B cell (primary cell): ENCODE measurements around the gene PLPP7. TPM values are rescaled to one million over a fixed set of nuclear protein-coding genes. Genes with fewer than 3 reads are reported as not detected.

Experiments used
- ATAC-seq: fragments of 200-7000 bp; cut with Tn5 transposase; one replicate; pipeline ENCODE4 v1.10.0; 2021; ENCODE audit warnings: low read depth, mild to moderate bottlenecking, moderate number of reproducible peaks, moderate library complexity
- CTCF ChIA-PET: fragments of 350-600 bp; sonication (Branson Sonifier 250); formaldehyde crosslinking; loops from one replicate; lab custom pipeline; 2021; ENCODE audit warnings: antibody characterized with exemption, inconsistent platforms; lab: Charles Lee
- POLR2A ChIA-PET: fragments of 350-600 bp; sonication (Branson Sonifier 250); formaldehyde crosslinking; loops from one replicate; lab custom pipeline; 2021; ENCODE audit warnings: antibody characterized with exemption; lab: Charles Lee
- DNase-seq: peaks from one replicate; pipeline ENCODE4 v3.0.0; 2013
- H2AFZ ChIP-seq: 2 replicates; pipeline ENCODE4 v1.6.1; 2012; ENCODE audit warnings: mild to moderate bottlenecking, low read depth, low read length; ENCODE audit not compliant: insufficient read depth, poor library complexity, severe bottlenecking
- H3K27ac ChIP-seq, 2 donors: 1 replicate in 1 of 2; 2 replicates in 1 of 2; pipeline ENCODE4 v1.5.1; 2012 to 2013; ENCODE audit warnings: low read length in 2 of 2, mild to moderate bottlenecking in 2 of 2, moderate library complexity in 1 of 2
- H3K27me3 ChIP-seq, 4 experiments: fragments of 200-600 bp in 1 of 4; sonication (generic) in 1 of 4; replicated peaks in 1 of 4; 1 replicate in 2 of 4; 2 replicates in 2 of 4; pipeline versions ENCODE4 v1.6.1 to v1.7.0; 2013 to 2016; ENCODE audit warnings: low read length in 3 of 4, mild to moderate bottlenecking in 2 of 4, mixed read lengths in 1 of 4, moderate library complexity in 1 of 4; ENCODE audit not compliant: insufficient read depth in 4 of 4, control insufficient read depth in 3 of 4; ENCODE audit errors: control extremely low read depth in 1 of 4
- H3K36me3 ChIP-seq, 2 experiments: replicated peaks in 1 of 2; 1 replicate in 1 of 2; 2 replicates in 1 of 2; pipeline versions ENCODE4 v1.6.1 to v1.7.1; 2013; ENCODE audit warnings: low read length in 1 of 2; ENCODE audit not compliant: insufficient read depth in 2 of 2, control insufficient read depth in 1 of 2; ENCODE audit errors: control extremely low read depth in 1 of 2, extremely low read depth in 1 of 2
- H3K4me1 ChIP-seq, 2 donors: fragments of 200-600 bp in 1 of 2; sonication (generic) in 1 of 2; 1 replicate in 1 of 2; 2 replicates in 1 of 2; pipeline versions ENCODE4 v1.5.1 to v1.6.1; 2013 to 2017; ENCODE audit warnings: low read length in 2 of 2; ENCODE audit not compliant: control insufficient read depth in 2 of 2, insufficient read depth in 2 of 2
- H3K4me2 ChIP-seq: replicated peaks from 2 replicates; pipeline ENCODE3; 2012; ENCODE audit warnings: mild to moderate bottlenecking, low read depth, low read length; ENCODE audit not compliant: poor library complexity, severe bottlenecking
- H3K4me3 ChIP-seq, 5 experiments: fragments of 200-600 bp in 1 of 5; sonication (generic) in 1 of 5; 1 replicate in 3 of 5; 2 replicates in 2 of 5; pipeline versions ENCODE4 v1.5.1 to v1.7.0; 2011 to 2016; ENCODE audit warnings: low read length in 4 of 5, mild to moderate bottlenecking in 4 of 5, low read depth in 2 of 5, control low read depth in 1 of 5, moderate library complexity in 1 of 5; ENCODE audit not compliant: insufficient read depth in 1 of 5; ENCODE audit errors: control extremely low read depth in 1 of 5, extremely low read depth in 1 of 5
- H3K79me2 ChIP-seq: fragments of 200-600 bp; sonication (generic); one replicate; pipeline ENCODE4 v1.6.0; 2016; ENCODE audit warnings: low read length; ENCODE audit not compliant: control insufficient read depth, insufficient read depth
- H3K9ac ChIP-seq: fragments of 200-600 bp; sonication (generic); 2 replicates; pipeline ENCODE4 v1.6.1; 2017; ENCODE audit warnings: mild to moderate bottlenecking, low read length, moderate library complexity
- H3K9me3 ChIP-seq, 3 donors: one replicate each; pipeline versions ENCODE4 v1.6.1 to v1.7.1; 2013; ENCODE audit warnings: low read length in 2 of 3; ENCODE audit not compliant: control insufficient read depth in 2 of 3, insufficient read depth in 1 of 3; ENCODE audit errors: control extremely low read depth in 1 of 3
- H4K20me1 ChIP-seq: 2 replicates; pipeline ENCODE4 v1.6.0; 2012; ENCODE audit warnings: mild to moderate bottlenecking, low read length; ENCODE audit not compliant: insufficient read depth, control insufficient read depth, poor library complexity, severe bottlenecking
- H3K27ac Mint-ChIP-seq: one replicate; pipeline ENCODE4 v1.8.0; 2021; ENCODE audit warnings: mixed read lengths
- H3K27me3 Mint-ChIP-seq: one replicate; pipeline ENCODE4 v1.8.0; 2021; ENCODE audit warnings: mixed read lengths
- H3K4me1 Mint-ChIP-seq: one replicate; pipeline ENCODE4 v1.8.0; 2021; ENCODE audit warnings: mixed read lengths
- H3K4me3 Mint-ChIP-seq: one replicate; pipeline ENCODE4 v1.8.0; 2021; ENCODE audit warnings: mixed read lengths
- H3K9me3 Mint-ChIP-seq: one replicate; pipeline ENCODE4 v1.8.0; 2022; ENCODE audit warnings: mixed read lengths; ENCODE audit not compliant: insufficient read depth
- EZH2 ChIP-seq: IDR thresholded peaks from 2 replicates; pipeline ENCODE4 v1.6.1; 2012; ENCODE audit warnings: borderline replicate concordance, low read depth, mild to moderate bottlenecking, moderate library complexity, low read length; ENCODE audit not compliant: insufficient read depth, poor library complexity, severe bottlenecking
- WGBS: methylation state at CpG from one replicate; pipeline ENCODE4 v1.1.5; 2013; ENCODE audit warnings: missing lambda C conversion rate; ENCODE audit not compliant: insufficient coverage; 5-methylcytosine and 5-hydroxymethylcytosine counted together
- intact Hi-C: fragments of 100-400 bp; cut with micrococcal nuclease; formaldehyde crosslinking; loops from one replicate; pipeline ENCODE4 v1.10.0; 2022
- polyA plus RNA-seq: library from polyadenylated mRNA; depleted of rRNA; stranded (reverse); fragments of >200 nt; gene quantifications from 2 replicates; pipeline ENCODE4 v1.2.3, GENCODE V29; 2012
- total RNA-seq, 2 donors: library from RNA; stranded (reverse); fragments of 120-200 nt in 1 of 2; gene quantifications; 1 replicate in 1 of 2; 2 replicates in 1 of 2; pipeline versions ENCODE4 v1.2.3 to v1.2.4, GENCODE V29; 2013 to 2022
- TF ChIP-seq, protein P1 (sequence below): fragments of 200-600 bp; IDR thresholded peaks from one replicate; pipeline ENCODE4 v1.8.0; 2022; ENCODE audit warnings: antibody characterized with exemption, mild to moderate bottlenecking

PLPP7 gene
- total and polyA plus RNA-seq, 2 donors (not counting 1 experiment from before 2014, with no cell fraction given): 0.57 to 2.0 TPM

DNA sequence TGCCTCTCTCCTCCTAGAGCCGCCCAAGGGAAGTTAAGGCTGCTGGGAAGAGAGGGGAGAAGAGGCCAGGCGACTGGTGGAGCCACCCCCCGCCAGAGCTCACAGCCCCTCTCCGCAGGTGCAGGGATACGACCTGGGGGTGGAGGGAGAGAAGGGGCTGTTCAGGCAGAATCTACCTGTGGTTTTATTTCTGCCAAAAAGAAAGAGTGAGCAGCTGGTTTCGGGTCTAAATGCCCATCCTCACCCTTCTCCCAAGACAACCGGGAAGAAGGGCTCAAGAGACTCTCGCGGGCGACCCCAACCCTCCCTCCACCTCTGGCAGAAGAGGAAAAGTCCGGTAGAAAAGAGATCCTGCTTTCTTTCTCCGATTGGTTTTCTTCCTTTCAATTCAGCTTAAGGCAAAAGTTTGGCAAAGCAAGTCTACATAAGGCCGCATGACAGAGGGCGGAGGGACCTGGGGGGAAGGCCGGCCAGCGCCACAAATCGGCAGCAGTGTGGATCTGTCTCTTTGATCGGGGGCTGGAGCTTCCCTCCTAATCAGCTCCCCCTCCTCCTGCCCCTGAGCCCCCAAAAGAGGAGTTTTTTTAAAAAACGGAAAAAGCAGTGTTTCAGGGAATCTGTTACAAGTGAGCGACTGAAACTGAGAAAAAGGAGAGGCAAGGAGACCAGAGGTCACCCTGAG, 29.5 kb upstream of the PLPP7 start:
- ATAC-seq (no peak), DNase-seq (no peak)
- H3K9me3 Mint-ChIP-seq: no peaks in the 10 kb centered on the region
- ChIA-PET CTCF (interaction anchor here (1.2 to 14.3 kb wide), 2 partner anchors 13 to 21 kb away, joined by 3 to 158 read pairs; partner anchors contain the start of gene FAM78A), POLR2A (interaction anchor here (12.1 kb wide), 1 partner anchor 13 kb away, joined by 199 read pairs; the partner anchor contains the start of gene FAM78A)
- Histone ChIP-seq H3K79me2 (peaks cover 89% of the 10 kb centered on the region), H2AFZ (no peak overlapping the region), H3K27ac (peak overlapping the region; percentile 10 to 80), H3K9me3 (no peaks in the 10 kb centered on the region), H3K27me3 (no peaks in the 10 kb centered on the region), H3K36me3 (peaks cover 0 to 48% of the 10 kb centered on the region in 2 experiments), H4K20me1 (peaks cover 17% of the 10 kb centered on the region), H3K4me2 (no peak overlapping the region), H3K4me1 (peaks cover 54 to 62% of the 10 kb centered on the region in 2 donors), H3K4me3 (no peak overlapping the region), H3K9ac (no peak overlapping the region)
- WGBS: 93% methylated on average over 9 of the region's 20 CpGs
- peak overlapping the region; percentile 70 for H3K27ac Mint-ChIP-seq
- TF ChIP-seq EZH2: no peak
- TF ChIP-seq, protein P1, sequence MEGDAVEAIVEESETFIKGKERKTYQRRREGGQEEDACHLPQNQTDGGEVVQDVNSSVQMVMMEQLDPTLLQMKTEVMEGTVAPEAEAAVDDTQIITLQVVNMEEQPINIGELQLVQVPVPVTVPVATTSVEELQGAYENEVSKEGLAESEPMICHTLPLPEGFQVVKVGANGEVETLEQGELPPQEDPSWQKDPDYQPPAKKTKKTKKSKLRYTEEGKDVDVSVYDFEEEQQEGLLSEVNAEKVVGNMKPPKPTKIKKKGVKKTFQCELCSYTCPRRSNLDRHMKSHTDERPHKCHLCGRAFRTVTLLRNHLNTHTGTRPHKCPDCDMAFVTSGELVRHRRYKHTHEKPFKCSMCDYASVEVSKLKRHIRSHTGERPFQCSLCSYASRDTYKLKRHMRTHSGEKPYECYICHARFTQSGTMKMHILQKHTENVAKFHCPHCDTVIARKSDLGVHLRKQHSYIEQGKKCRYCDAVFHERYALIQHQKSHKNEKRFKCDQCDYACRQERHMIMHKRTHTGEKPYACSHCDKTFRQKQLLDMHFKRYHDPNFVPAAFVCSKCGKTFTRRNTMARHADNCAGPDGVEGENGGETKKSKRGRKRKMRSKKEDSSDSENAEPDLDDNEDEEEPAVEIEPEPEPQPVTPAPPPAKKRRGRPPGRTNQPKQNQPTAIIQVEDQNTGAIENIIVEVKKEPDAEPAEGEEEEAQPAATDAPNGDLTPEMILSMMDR: no peak
- intact Hi-C loops: no loop called here
- H3K27me3 Mint-ChIP-seq: no peaks in the 10 kb centered on the region
- H3K4me3 Mint-ChIP-seq: no peak overlapping the region
- peaks cover 46% of the 10 kb centered on the region for H3K4me1 Mint-ChIP-seq
